ENCODE results near the gene GRHL1.
A peak's percentile ranks its signal among the peaks of the same experiment; 100 is the strongest.

Gene GRHL1

GRCh38 chr2:9972621-9973479 lies 21.4 kb downstream of the GRHL1 start:
- DNase-seq (ENCODE audit: low spot score) = no peak
- peak; percentile 42 for FAIRE-seq

GRCh38 chr2:9973690-9974089 lies 22.2 kb downstream of the GRHL1 start:
- DNase-seq (ENCODE audit: low spot score) (no peak), FAIRE-seq (no peak)

- FAIRE-seq (no peak), DNase-seq (ENCODE audit: low spot score) (no peak)
These were observed 22.9 kb downstream of the GRHL1 start for GRCh38 chr2:9974343-9974742.

- FAIRE-seq = no peak
These were observed 23.8 kb downstream of the GRHL1 start for GRCh38 chr2:9975328-9975727.

GRCh38 chr2:9975805-9976447 lies 24.4 kb downstream of the GRHL1 start:
- FAIRE-seq (peak; percentile 97), DNase-seq (ENCODE audit: low spot score) (peak; percentile 97)

More at GRCh38 chr2:9975328-9975727, 23.8 kb downstream of the GRHL1 start:
- no peak for DNase-seq (ENCODE audit: low spot score)

GRCh38 chr2:9979977-9980376 lies 28.5 kb downstream of the GRHL1 start:
- no peak for FAIRE-seq
- DNase-seq (ENCODE audit: low spot score) = no peak

GRCh38 chr2:9980520-9980919 lies 29.0 kb downstream of the GRHL1 start:
- no peak for FAIRE-seq
- DNase-seq (ENCODE audit: low spot score) = no peak

GRCh38 chr2:9981655-9982054 lies 30.2 kb downstream of the GRHL1 start:
- DNase-seq (ENCODE audit: low spot score) (no peak), FAIRE-seq (no peak)

- FAIRE-seq (no peak), DNase-seq (ENCODE audit: low spot score) (no peak)
These were observed 30.8 kb downstream of the GRHL1 start for GRCh38 chr2:9982248-9982647.

GRCh38 chr2:9982891-9983290 lies 31.4 kb downstream of the GRHL1 start:
- DNase-seq (ENCODE audit: low spot score) (no peak), FAIRE-seq (no peak)

GRCh38 chr2:9983401-9984216 lies 32.1 kb downstream of the GRHL1 start:
- no peak for DNase-seq (ENCODE audit: low spot score)
- FAIRE-seq = no peak

- DNase-seq (ENCODE audit: low spot score) = peak; percentile 67
- peak; percentile 35 for FAIRE-seq
These were observed 32.8 kb downstream of the GRHL1 start for GRCh38 chr2:9984217-9984739.

GRCh38 chr2:9984871-9985480 lies 33.5 kb downstream of the GRHL1 start:
- FAIRE-seq (no peak), DNase-seq (ENCODE audit: low spot score) (no peak)

GRCh38 chr2:9985531-9986328 lies 34.2 kb downstream of the GRHL1 start:
- FAIRE-seq (no peak), DNase-seq (ENCODE audit: low spot score) (no peak)

GRCh38 chr2:9988320-9988719 lies 36.8 kb downstream of the GRHL1 start:
- DNase-seq (ENCODE audit: low spot score) = no peak
- no peak for FAIRE-seq

- DNase-seq (ENCODE audit: low spot score) = no peak
These were observed 39.2 kb downstream of the GRHL1 start for GRCh38 chr2:9990736-9991135.

GRCh38 chr2:9991221-9991620 lies 39.7 kb downstream of the GRHL1 start:
- DNase-seq (ENCODE audit: low spot score) (no peak), FAIRE-seq (no peak)

More at GRCh38 chr2:9990736-9991135, 39.2 kb downstream of the GRHL1 start:
- FAIRE-seq = no peak

- DNase-seq (ENCODE audit: low spot score) (no peak), FAIRE-seq (no peak)
These were observed 40.4 kb downstream of the GRHL1 start for GRCh38 chr2:9991829-9992273.

- no peak for DNase-seq (ENCODE audit: low spot score)
- FAIRE-seq = no peak
These were observed 41.1 kb downstream of the GRHL1 start for GRCh38 chr2:9992427-9993187.

Measured in urothelium cell line (cell line).